Psoas muscle (tissue), 8 donors: ENCODE data around the gene FLVCR2. TPM values are rescaled to one million over a fixed set of nuclear protein-coding genes. Genes with fewer than 3 reads are reported as not detected.

ENCODE experiments used
- ATAC-seq, 4 donors: fragments of 200-7000 bp; cut with Tn5 transposase; one replicate each; pipeline ENCODE4 v1.9.1; 2020; ENCODE audit warnings: moderate library complexity in 3 of 4, mild to moderate bottlenecking in 2 of 4
- DNase-seq, 2 donors: peaks; one replicate each; pipeline ENCODE4 v3.0.0-alpha.2; 2020
- H3K27ac ChIP-seq: fragments of 200-600 bp; one replicate; pipeline ENCODE4 v1.8.0; 2022
- H3K27me3 ChIP-seq, 3 donors: fragments of 200-600 bp in 1 of 3; one replicate each; pipeline versions ENCODE4 v1.6.1 to v1.8.0; 2013 to 2022; ENCODE audit warnings: low read length in 2 of 3, mild to moderate bottlenecking in 2 of 3, moderate library complexity in 1 of 3; ENCODE audit not compliant: insufficient read depth in 3 of 3
- H3K36me3 ChIP-seq, 2 donors: fragments of 200-600 bp in 1 of 2; one replicate each; pipeline versions ENCODE4 v1.6.1 to v1.8.0; 2013 to 2022; ENCODE audit warnings: low read depth in 1 of 2, mild to moderate bottlenecking in 1 of 2, moderate library complexity in 1 of 2; ENCODE audit not compliant: insufficient read depth in 1 of 2
- H3K4me1 ChIP-seq: fragments of 200-600 bp; one replicate; pipeline ENCODE4 v1.8.0; 2022
- H3K4me3 ChIP-seq: fragments of 200-600 bp; one replicate; pipeline ENCODE4 v1.8.0; 2022; ENCODE audit warnings: mild to moderate bottlenecking
- H3K9me3 ChIP-seq: fragments of 200-600 bp; one replicate; pipeline ENCODE4 v1.8.0; 2022
- WGBS, 3 donors: extraction: QIAGEN DNeasy Blood & Tissue Kit; methylation state at CpG; one replicate each; pipeline versions ENCODE4 v1.1.6 to v1.1.7; 2013; 5-methylcytosine and 5-hydroxymethylcytosine counted together
- intact Hi-C, 2 donors: fragments of 100-400 bp; cut with DNase I; formaldehyde crosslinking; loops; one replicate each; pipeline versions ENCODE4 v1.11.0 to v1.14.2; 2022
- polyA plus RNA-seq, 3 donors: library from polyadenylated mRNA; stranded (reverse); fragments of 200-250 nt; gene quantifications; one replicate each; pipeline ENCODE4 v1.2.3, GENCODE V29; 2013
- total RNA-seq, 4 donors: library from RNA; stranded (reverse); fragmentation: NEBNext Ultra II Directional in 2 of 4; extraction: Animal tissue kit (Norgen Biotek cat#: 25700) in 2 of 4; gene quantifications; one replicate each; pipeline versions ENCODE4 v1.2.1 to v1.2.4, GENCODE V29; 2021 to 2023
- TF ChIP-seq, protein P1 (sequence below): fragments of 200-600 bp; IDR thresholded peaks from one replicate; pipeline ENCODE4 v1.8.0; 2022; ENCODE audit warnings: antibody characterized with exemption
- donor health status: healthy with polysubstance abuse.
- donor health status: DM: no; HTN: no; CAD: no; lungs with moderate emphysema.
- donor health status: Bipolar disorder and iron deficiency.
- donor health status: healthy.
- donor health status: DM: yes; HTN: yes; CAD: no.
- donor health status: DM: no; HTN: no; CAD: no.
- donor health status: DM: no; HTN: no; CAD: no.
- donor health status: DM: yes; HTN: yes; CAD: no.

Gene FLVCR2
- total and polyA plus RNA-seq, 7 donors = 0.71 to 9.8 (median 5.3) TPM

DNA sequence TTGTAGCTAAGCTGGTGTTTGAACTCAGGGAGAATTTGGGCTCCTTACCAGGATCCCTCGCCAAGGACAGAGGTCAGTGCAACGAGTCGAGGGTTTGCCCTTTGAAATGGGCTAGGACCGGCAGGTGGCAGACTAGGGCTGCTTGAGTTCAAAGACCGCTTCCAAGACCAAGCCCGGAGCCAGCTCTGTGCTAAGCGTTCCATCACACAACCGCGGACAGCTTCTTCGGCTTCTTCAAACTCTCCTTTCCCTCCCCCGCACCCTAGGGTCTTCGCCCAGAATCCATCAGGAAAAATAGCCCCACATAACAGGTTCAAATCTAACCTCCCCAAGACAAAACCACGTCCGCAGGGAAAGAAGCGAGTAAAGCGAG lies 705 bp upstream of the FLVCR2 start:
- H3K36me3 ChIP-seq = no peaks in the 10 kb centered on the region
- WGBS, 3 donors = 0 to 1% (median 0%) methylated on average over 16 of the region's 16 CpGs
- peak overlapping the region; percentile 69 for H3K4me3 ChIP-seq
- H3K27ac ChIP-seq = peak overlapping the region; percentile 87
- DNase-seq = peak; percentile 88 to 94
- H3K4me1 ChIP-seq = peaks cover 22% of the 10 kb centered on the region
- intact Hi-C loops = loop anchor here (1.0 to 5.0 kb wide), 2 partner anchors 77 to 405 kb away; partner anchors contain the start of gene TGFB3 (in 1 of the 2)
- H3K27me3 ChIP-seq = no peaks in the 10 kb centered on the region
- H3K9me3 ChIP-seq = no peaks in the 10 kb centered on the region
- TF ChIP-seq, protein P1, sequence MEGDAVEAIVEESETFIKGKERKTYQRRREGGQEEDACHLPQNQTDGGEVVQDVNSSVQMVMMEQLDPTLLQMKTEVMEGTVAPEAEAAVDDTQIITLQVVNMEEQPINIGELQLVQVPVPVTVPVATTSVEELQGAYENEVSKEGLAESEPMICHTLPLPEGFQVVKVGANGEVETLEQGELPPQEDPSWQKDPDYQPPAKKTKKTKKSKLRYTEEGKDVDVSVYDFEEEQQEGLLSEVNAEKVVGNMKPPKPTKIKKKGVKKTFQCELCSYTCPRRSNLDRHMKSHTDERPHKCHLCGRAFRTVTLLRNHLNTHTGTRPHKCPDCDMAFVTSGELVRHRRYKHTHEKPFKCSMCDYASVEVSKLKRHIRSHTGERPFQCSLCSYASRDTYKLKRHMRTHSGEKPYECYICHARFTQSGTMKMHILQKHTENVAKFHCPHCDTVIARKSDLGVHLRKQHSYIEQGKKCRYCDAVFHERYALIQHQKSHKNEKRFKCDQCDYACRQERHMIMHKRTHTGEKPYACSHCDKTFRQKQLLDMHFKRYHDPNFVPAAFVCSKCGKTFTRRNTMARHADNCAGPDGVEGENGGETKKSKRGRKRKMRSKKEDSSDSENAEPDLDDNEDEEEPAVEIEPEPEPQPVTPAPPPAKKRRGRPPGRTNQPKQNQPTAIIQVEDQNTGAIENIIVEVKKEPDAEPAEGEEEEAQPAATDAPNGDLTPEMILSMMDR = peak; percentile 82
- peak; percentile 83 to 89 (median 86) for ATAC-seq

DNA sequence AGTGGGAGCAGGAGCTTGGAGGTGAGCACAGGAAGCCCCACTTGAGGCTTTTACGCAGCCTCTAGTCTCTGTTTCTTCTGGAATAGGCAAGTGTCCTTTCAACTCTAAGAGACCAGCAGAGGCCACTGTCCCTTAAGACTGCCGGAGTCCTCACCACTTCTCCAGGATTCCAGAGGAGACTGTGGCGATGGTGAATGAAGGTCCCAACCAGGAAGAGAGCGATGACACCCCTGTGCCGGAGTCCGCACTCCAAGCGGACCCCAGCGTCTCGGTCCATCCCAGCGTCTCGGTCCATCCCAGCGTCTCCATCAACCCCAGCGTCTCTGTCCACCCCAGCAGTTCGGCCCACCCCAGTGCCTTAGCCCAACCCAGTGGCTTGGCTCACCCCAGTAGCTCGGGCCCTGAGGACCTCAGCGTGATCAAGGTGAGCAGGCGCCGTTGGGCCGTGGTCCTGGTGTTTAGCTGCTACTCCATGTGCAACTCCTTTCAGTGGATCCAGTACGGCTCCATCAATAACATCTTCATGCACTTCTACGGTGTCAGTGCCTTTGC lies 442 bp downstream of the FLVCR2 start:
- Histone ChIP-seq H3K4me1 (peaks cover 22% of the 10 kb centered on the region), H3K27ac (peak overlapping the region; percentile 87), H3K27me3 (no peaks in the 10 kb centered on the region), H3K36me3 (no peaks in the 10 kb centered on the region), H3K9me3 (no peaks in the 10 kb centered on the region), H3K4me3 (peak overlapping the region; percentile 69)
- peak; percentile 18 to 56 for DNase-seq
- intact Hi-C loops = loop anchor here in 1 of 2 donors (5.0 kb wide), 1 partner anchor 403 kb away; the partner anchor contains the start of gene TGFB3
- 23 to 40% (median 28%) methylated on average over 21 of the region's 21 CpGs for WGBS, 3 donors
- ATAC-seq = peak; percentile 54 to 67 (median 62)
- TF ChIP-seq, protein P1 = peak; percentile 19

DNA sequence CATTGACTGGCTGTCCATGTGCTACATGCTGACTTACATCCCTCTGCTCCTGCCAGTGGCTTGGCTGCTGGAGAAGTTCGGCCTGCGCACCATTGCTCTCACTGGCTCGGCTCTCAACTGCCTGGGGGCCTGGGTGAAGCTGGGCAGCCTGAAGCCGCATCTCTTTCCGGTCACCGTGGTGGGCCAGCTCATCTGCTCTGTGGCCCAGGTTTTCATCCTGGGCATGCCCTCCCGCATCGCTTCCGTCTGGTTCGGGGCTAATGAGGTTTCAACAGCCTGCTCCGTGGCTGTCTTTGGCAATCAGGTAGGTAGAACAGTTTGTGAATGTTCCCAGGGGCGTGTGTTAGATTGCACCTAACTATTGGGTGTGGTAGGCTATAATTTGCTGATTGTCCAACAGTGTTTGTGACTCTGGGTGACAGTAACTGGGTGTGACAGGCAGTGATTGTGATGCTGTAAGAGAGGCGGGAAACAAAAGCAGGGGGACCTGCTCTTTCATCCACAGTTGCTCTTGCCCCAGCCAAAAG lies 981 bp downstream of the FLVCR2 start:
- ATAC-seq (peak; percentile 7 to 53 (median 38)), DNase-seq (peak; percentile 18 to 58)
- 46 to 53% (median 48%) methylated on average over 13 of the region's 13 CpGs for WGBS, 3 donors
- intact Hi-C loops = loop anchor here in 1 of 2 donors (5.0 kb wide), 1 partner anchor 403 kb away; the partner anchor contains the start of gene TGFB3
- no peaks in the 10 kb centered on the region for H3K36me3 ChIP-seq
- H3K27ac ChIP-seq = peak overlapping the region; percentile 87
- H3K9me3 ChIP-seq = no peaks in the 10 kb centered on the region
- H3K4me3 ChIP-seq = peak overlapping the region; percentile 69
- H3K27me3 ChIP-seq = no peaks in the 10 kb centered on the region
- TF ChIP-seq, protein P1 = no peak
- H3K4me1 ChIP-seq = peaks cover 22% of the 10 kb centered on the region

DNA sequence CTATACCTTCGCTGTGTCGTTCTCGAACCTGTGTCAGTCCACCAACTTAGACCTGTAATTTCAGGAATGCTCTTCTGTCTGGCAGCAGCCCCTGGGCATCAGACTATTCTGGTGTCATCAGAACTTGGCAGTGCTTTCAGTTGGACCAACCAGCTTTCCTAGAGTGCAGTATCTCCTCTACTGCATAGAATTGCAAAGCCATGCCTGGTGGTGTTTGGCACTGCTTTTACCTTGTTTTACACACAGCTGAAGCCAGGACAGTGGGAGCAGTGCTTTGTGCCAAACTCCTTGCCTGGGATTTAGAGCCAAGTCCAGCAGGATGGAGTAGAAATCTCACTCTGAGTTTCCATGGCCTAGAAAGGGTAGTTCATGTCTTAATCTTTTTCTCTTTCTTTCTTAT lies 1.5 kb downstream of the FLVCR2 start:
- TF ChIP-seq, protein P1 = no peak
- ATAC-seq = peak in 3 of 4 donors; percentile 24 to 45 (median 42)
- H3K9me3 ChIP-seq = no peaks in the 10 kb centered on the region
- 17 to 36% (median 24%) methylated on average over 3 of the region's 3 CpGs for WGBS, 3 donors
- no peaks in the 10 kb centered on the region for H3K27me3 ChIP-seq
- DNase-seq = no peak
- H3K36me3 ChIP-seq = no peaks in the 10 kb centered on the region
- intact Hi-C loops = loop anchor here in 1 of 2 donors (5.0 kb wide), 1 partner anchor 402 kb away; the partner anchor contains the start of gene TGFB3
- peak overlapping the region; percentile 69 for H3K4me3 ChIP-seq
- H3K4me1 ChIP-seq = peaks cover 22% of the 10 kb centered on the region
- H3K27ac ChIP-seq = no peak overlapping the region
